ENCODE results near the gene TPCN2.

Gene TPCN2

DNA sequence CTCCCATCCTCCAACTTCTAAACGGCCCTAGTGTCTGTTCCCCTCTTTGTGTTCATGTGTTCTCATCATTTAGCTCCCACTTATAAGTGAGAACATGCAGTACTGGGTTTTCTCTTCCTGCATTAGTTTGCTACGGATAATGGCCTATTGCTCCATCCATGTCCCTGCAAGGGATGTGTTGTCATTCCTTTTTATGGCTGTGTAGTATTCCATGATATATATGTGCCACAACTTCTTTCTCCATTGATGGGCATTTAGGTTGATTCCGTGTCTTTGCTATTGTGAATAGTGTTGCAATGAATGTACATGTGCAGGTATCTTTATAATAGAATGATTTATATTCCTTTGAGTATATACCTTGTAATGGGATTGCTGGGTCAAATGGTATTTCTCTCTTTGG, 101.4 kb downstream of the TPCN2 start:
- peaks cover 11% of the 10 kb centered on the region for H3K9me3 ChIP-seq (ENCODE audit: control insufficient read depth, insufficient read depth, low read length)
- no peaks in the 10 kb centered on the region for H3K27me3 ChIP-seq (ENCODE audit: control insufficient read depth, insufficient read depth, low read length)
- H3K4me1 ChIP-seq (ENCODE audit: control insufficient read depth, insufficient read depth, low read length) = peaks cover 12% of the 10 kb centered on the region
- no peaks in the 10 kb centered on the region for H3K36me3 ChIP-seq (ENCODE audit: control insufficient read depth, insufficient read depth, low read length)
- H3K4me3 ChIP-seq (ENCODE audit: low read depth, low read length) = no peak overlapping the region
- H3K27ac ChIP-seq (ENCODE audit: low read depth, low read length) = no peak overlapping the region
- H3K9ac ChIP-seq (ENCODE audit: low read depth, low read length) = no peak overlapping the region

DNA sequence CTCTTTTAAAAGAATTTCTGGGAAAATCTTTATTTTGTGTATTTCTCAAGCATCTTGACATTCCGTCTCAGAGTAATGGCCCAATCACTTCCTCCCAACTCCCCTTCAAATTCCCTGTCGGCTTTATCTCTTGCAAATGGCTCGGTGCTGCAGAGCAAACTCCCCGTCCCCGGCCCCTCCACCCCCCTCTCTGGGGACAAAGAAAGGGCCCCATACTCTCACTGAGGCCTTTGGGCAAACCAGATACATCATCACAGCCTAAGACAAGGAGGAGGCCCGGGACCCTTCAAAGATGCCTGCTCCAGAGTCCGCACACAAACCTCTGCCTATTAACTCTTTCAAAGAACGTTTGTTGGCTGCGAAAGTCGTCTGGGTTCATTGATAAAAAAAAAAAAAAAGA, 103.1 kb downstream of the TPCN2 start:
- H3K36me3 ChIP-seq (ENCODE audit: control insufficient read depth, insufficient read depth, low read length) = no peaks in the 10 kb centered on the region
- H3K27me3 ChIP-seq (ENCODE audit: control insufficient read depth, insufficient read depth, low read length) = no peaks in the 10 kb centered on the region

GRCh38 chr11:69152733-69153421, 104.1 kb downstream of the TPCN2 start:
- H3K27me3 ChIP-seq (ENCODE audit: control insufficient read depth, insufficient read depth, low read length) = no peaks in the 10 kb centered on the region
- no peaks in the 10 kb centered on the region for H3K36me3 ChIP-seq (ENCODE audit: control insufficient read depth, insufficient read depth, low read length)
- H3K9ac ChIP-seq (ENCODE audit: low read depth, low read length) = no peak overlapping the region
- peak overlapping the region; percentile 7 for H3K27ac ChIP-seq (ENCODE audit: low read depth, low read length)
- H3K4me1 ChIP-seq (ENCODE audit: control insufficient read depth, insufficient read depth, low read length) = peaks cover 12% of the 10 kb centered on the region
- H3K9me3 ChIP-seq (ENCODE audit: control insufficient read depth, insufficient read depth, low read length) = peaks cover 3% of the 10 kb centered on the region; the same call in 1 of the 2 replicates
- no peak overlapping the region for H3K4me3 ChIP-seq (ENCODE audit: low read depth, low read length)

More for the DNA sequence above, 103.1 kb downstream of the TPCN2 start:
- Histone ChIP-seq H3K27ac (ENCODE audit: low read depth, low read length) (no peak overlapping the region), H3K9me3 (ENCODE audit: control insufficient read depth, insufficient read depth, low read length) (peaks cover 6% of the 10 kb centered on the region; the same call in 1 of the 2 replicates), H3K9ac (ENCODE audit: low read depth, low read length) (no peak overlapping the region), H3K4me1 (ENCODE audit: control insufficient read depth, insufficient read depth, low read length) (peaks cover 12% of the 10 kb centered on the region), H3K4me3 (ENCODE audit: low read depth, low read length) (no peak overlapping the region)

- H3K27ac ChIP-seq (ENCODE audit: low read depth, low read length) = no peak overlapping the region
- H3K36me3 ChIP-seq (ENCODE audit: control insufficient read depth, insufficient read depth, low read length) = no peaks in the 10 kb centered on the region
- H3K4me3 ChIP-seq (ENCODE audit: low read depth, low read length) = no peak overlapping the region
- peaks cover 3% of the 10 kb centered on the region; the same call in 1 of the 2 replicates for H3K9me3 ChIP-seq (ENCODE audit: control insufficient read depth, insufficient read depth, low read length)
- no peaks in the 10 kb centered on the region for H3K27me3 ChIP-seq (ENCODE audit: control insufficient read depth, insufficient read depth, low read length)
- no peak overlapping the region for H3K9ac ChIP-seq (ENCODE audit: low read depth, low read length)
- H3K4me1 ChIP-seq (ENCODE audit: control insufficient read depth, insufficient read depth, low read length) = peaks cover 12% of the 10 kb centered on the region
Observed at GRCh38 chr11:69153661-69154060, 104.9 kb downstream of the TPCN2 start.

GRCh38 chr11:69154211-69154913, 105.6 kb downstream of the TPCN2 start:
- Histone ChIP-seq H3K27ac (ENCODE audit: low read depth, low read length) (no peak overlapping the region), H3K4me1 (ENCODE audit: control insufficient read depth, insufficient read depth, low read length) (peaks cover 12% of the 10 kb centered on the region)

DNA sequence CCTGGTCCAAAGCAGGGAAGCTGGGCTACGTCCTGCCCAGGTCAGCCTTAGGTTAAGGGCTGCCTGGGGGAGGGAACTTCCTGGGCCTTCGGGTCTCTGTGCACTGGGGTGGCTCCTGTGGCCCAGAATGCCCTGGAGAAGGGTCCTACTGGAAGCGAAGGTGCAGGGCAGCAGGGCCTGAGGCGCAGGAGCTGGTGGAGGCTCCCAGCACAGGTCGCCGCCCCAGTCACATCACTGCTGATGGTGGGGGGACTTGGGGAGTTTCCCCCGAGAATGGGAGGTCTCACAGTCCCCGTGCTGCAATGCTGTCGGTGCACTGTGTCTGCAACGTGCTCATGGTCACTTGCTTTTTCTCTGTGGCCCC, 106.2 kb downstream of the TPCN2 start:
- Histone ChIP-seq H3K27me3 (ENCODE audit: control insufficient read depth, insufficient read depth, low read length) (no peaks in the 10 kb centered on the region), H3K9me3 (ENCODE audit: control insufficient read depth, insufficient read depth, low read length) (peaks cover 3% of the 10 kb centered on the region; the same call in 1 of the 2 replicates), H3K9ac (ENCODE audit: low read depth, low read length) (no peak overlapping the region), H3K4me3 (ENCODE audit: low read depth, low read length) (no peak overlapping the region), H3K4me1 (ENCODE audit: control insufficient read depth, insufficient read depth, low read length) (peaks cover 12% of the 10 kb centered on the region), H3K27ac (ENCODE audit: low read depth, low read length) (no peak overlapping the region), H3K36me3 (ENCODE audit: control insufficient read depth, insufficient read depth, low read length) (no peaks in the 10 kb centered on the region)

More at GRCh38 chr11:69154211-69154913, 105.6 kb downstream of the TPCN2 start:
- Histone ChIP-seq H3K9me3 (ENCODE audit: control insufficient read depth, insufficient read depth, low read length) (peaks cover 3% of the 10 kb centered on the region; the same call in 1 of the 2 replicates), H3K9ac (ENCODE audit: low read depth, low read length) (no peak overlapping the region), H3K4me3 (ENCODE audit: low read depth, low read length) (no peak overlapping the region), H3K27me3 (ENCODE audit: control insufficient read depth, insufficient read depth, low read length) (no peaks in the 10 kb centered on the region), H3K36me3 (ENCODE audit: control insufficient read depth, insufficient read depth, low read length) (no peaks in the 10 kb centered on the region)

DNA sequence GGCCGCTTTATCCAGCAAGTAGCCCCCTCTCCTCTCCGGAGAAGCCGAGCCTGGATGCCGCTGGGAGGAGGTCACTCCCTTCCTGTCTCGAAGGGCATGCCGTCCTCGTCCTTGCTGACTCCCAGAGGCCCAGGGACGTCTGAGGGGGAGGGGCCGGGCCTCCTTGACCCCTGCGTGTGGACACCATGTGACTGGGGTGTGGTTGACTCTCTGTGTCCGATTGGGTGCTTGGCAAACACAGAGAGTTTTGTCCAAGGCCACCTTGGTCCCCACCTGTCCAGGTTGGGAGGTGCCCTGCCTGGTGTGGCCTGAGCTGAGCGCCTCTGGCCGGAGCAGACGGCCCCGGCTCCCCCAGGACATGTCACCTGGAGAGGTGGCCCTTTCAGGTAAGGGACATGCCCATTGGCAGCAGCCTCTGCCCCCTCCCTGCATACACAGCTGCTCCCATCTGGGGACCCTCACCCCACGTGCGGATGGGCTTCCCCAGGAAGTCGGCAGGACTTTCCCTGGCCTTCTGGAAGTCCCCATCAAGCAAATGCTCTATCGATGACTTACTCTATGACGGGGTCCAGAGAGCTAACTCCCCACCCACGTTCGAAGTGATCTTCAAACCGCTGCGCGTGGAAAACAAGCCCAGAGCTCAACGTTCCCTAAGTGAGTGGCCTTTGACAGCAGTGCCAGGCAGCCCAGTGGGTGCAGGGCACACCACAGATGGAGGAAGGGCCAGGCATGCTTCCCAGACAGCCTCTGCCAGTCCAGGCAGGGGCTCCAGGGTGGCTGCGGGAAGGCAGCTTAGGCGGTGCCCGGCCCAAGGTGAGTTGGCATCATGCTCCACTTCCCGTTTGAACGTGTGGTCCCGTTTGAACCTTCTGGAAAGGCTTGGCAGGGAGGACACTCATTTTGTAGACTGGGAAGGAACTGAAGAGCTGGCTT, 106.8 kb downstream of the TPCN2 start, which contains the start of gene SMIM38:
TSS of gene SMIM38 (plus strand) at position 634 of the 933 bp plus-strand sequence. CDS start 1,912 bp downstream, outside the sequence.
- no peaks in the 10 kb centered on the region for H3K27me3 ChIP-seq (ENCODE audit: control insufficient read depth, insufficient read depth, low read length)
- H3K4me3 ChIP-seq (ENCODE audit: low read depth, low read length) = no peak within 1 kb of the TSS
- no peaks in the 10 kb centered on the region for H3K36me3 ChIP-seq (ENCODE audit: control insufficient read depth, insufficient read depth, low read length)
- H3K4me1 ChIP-seq (ENCODE audit: control insufficient read depth, insufficient read depth, low read length) = peaks cover 12% of the 10 kb centered on the region
- no peaks in the 10 kb centered on the region for H3K9me3 ChIP-seq (ENCODE audit: control insufficient read depth, insufficient read depth, low read length)
- no peak within 1 kb of the TSS for H3K27ac ChIP-seq (ENCODE audit: low read depth, low read length)
- no peak within 1 kb of the TSS for H3K9ac ChIP-seq (ENCODE audit: low read depth, low read length)

GRCh38 chr11:69156235-69156639, 107.5 kb downstream of the TPCN2 start:
- H3K4me3 ChIP-seq (ENCODE audit: low read depth, low read length) = no peak overlapping the region
- no peaks in the 10 kb centered on the region for H3K36me3 ChIP-seq (ENCODE audit: control insufficient read depth, insufficient read depth, low read length)
- peaks cover 12% of the 10 kb centered on the region for H3K4me1 ChIP-seq (ENCODE audit: control insufficient read depth, insufficient read depth, low read length)
- H3K27me3 ChIP-seq (ENCODE audit: control insufficient read depth, insufficient read depth, low read length) = no peaks in the 10 kb centered on the region
- H3K27ac ChIP-seq (ENCODE audit: low read depth, low read length) = no peak overlapping the region
- no peaks in the 10 kb centered on the region for H3K9me3 ChIP-seq (ENCODE audit: control insufficient read depth, insufficient read depth, low read length)
- H3K9ac ChIP-seq (ENCODE audit: low read depth, low read length) = no peak overlapping the region

- Histone ChIP-seq H3K4me1 (ENCODE audit: control insufficient read depth, insufficient read depth, low read length) (peaks cover 8% of the 10 kb centered on the region), H3K9me3 (ENCODE audit: control insufficient read depth, insufficient read depth, low read length) (no peaks in the 10 kb centered on the region), H3K36me3 (ENCODE audit: control insufficient read depth, insufficient read depth, low read length) (no peaks in the 10 kb centered on the region), H3K27ac (ENCODE audit: low read depth, low read length) (no peak overlapping the region), H3K27me3 (ENCODE audit: control insufficient read depth, insufficient read depth, low read length) (no peaks in the 10 kb centered on the region), H3K9ac (ENCODE audit: low read depth, low read length) (no peak overlapping the region), H3K4me3 (ENCODE audit: low read depth, low read length) (no peak overlapping the region)
Observed at GRCh38 chr11:69156673-69157155, 108.0 kb downstream of the TPCN2 start.

DNA sequence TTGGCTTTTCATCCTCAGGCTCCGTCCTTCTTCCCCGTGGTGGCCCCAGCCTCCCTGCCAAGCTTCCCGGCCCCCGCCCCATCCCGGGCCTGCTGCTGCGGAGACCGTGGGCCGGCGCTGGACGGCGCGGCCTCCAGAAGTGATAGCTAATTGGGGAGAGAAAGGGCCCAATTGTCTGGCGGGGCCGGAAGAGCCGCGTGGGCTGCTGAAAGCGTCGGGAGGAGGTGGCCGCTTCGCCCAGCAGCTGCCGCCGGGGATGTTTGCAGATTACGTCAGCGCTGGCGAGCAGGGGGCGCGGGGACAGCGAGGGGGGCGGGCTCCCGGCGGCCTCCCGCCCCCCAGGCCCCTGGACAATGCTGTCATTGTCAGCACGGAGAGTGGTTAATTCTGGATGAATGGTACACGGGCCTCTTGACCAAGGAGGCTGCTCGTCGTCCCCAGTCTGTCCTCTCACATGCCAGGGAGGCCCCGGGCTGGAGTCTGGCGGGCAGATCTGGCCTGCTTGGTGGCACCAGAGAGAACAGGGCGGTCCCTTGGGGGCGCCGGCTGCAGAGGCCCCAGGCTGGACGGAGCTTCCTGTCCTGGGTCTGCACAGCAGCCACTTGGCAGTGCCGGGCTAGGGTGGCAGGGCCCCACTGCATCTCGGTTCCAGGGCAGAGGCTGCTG, 108.6 kb downstream of the TPCN2 start:
- H3K9me3 ChIP-seq (ENCODE audit: control insufficient read depth, insufficient read depth, low read length) = no peaks in the 10 kb centered on the region
- no peak overlapping the region for H3K27ac ChIP-seq (ENCODE audit: low read depth, low read length)
- H3K4me3 ChIP-seq (ENCODE audit: low read depth, low read length) = no peak overlapping the region
- H3K27me3 ChIP-seq (ENCODE audit: control insufficient read depth, insufficient read depth, low read length) = no peaks in the 10 kb centered on the region
- no peak overlapping the region for H3K9ac ChIP-seq (ENCODE audit: low read depth, low read length)
- peaks cover 4% of the 10 kb centered on the region; the same call in 1 of the 2 replicates for H3K4me1 ChIP-seq (ENCODE audit: control insufficient read depth, insufficient read depth, low read length)
- no peaks in the 10 kb centered on the region for H3K36me3 ChIP-seq (ENCODE audit: control insufficient read depth, insufficient read depth, low read length)
